ENCODE results near the gene NDUFAF2. TPM values are rescaled to one million over a fixed set of nuclear protein-coding genes. Genes with fewer than 3 reads are reported as not detected.

The NDUFAF2 gene
- total and polyA plus RNA-seq, 2 of the 8 experiments (the other 6 are each of a cell fraction or from before 2014, with no cell fraction given) = 10.7 to 46.5 TPM

- Histone ChIP-seq H2BK5ac (ENCODE audit: low read depth, low read length) (no peak overlapping the region), H3K9me3 (ENCODE audit: insufficient read depth in 2 of 2, low read depth in 1 of 2, low read length in 1 of 2) (no peaks in the 10 kb centered on the region), H3K18ac (ENCODE audit: extremely low read depth, low read length) (no peak overlapping the region), H3K14ac (ENCODE audit: insufficient read length) (no peak overlapping the region), H3K4me1 (replicated peaks in 1 of 4; ENCODE audit: control insufficient read depth in 3 of 4, insufficient read depth in 4 of 4, low read length in 3 of 4) (peaks cover 0 to 2% (median 0%) of the 10 kb centered on the region in 4 experiments; a peak in 1 of 7 replicates), H3K27ac (ENCODE audit: low read depth, low read length) (no peak overlapping the region), H2AFZ (ENCODE audit: low read length) (no peak overlapping the region), H3K27me3 (replicated peaks in 1 of 4; ENCODE audit: control insufficient read depth in 3 of 4, extremely low read depth in 1 of 4, insufficient read depth in 3 of 4, low read length in 3 of 4) (no peaks in the 10 kb centered on the region), H3K56ac (replicated peaks; ENCODE audit: insufficient read length, low read depth, low read length) (no peak overlapping the region), H3K4me2 (ENCODE audit: insufficient read depth in 1 of 2, low read depth in 2 of 2, low read length in 2 of 2) (no peak overlapping the region), H3K9ac (replicated peaks in 1 of 4; ENCODE audit: extremely low read depth in 1 of 4, low read depth in 3 of 4, low read length in 3 of 4) (no peak overlapping the region), H3K4ac (replicated peaks; ENCODE audit: insufficient read length, low read depth, low read length) (no peak overlapping the region), H3K23ac (ENCODE audit: insufficient read length) (no peak overlapping the region), H2BK20ac (ENCODE audit: low read length) (no peak overlapping the region), H4K91ac (replicated peaks; ENCODE audit: insufficient read length, low read length) (no peak overlapping the region), H3K4me3 (ENCODE audit: extremely low read depth in 1 of 4, insufficient read depth in 2 of 4, low read depth in 3 of 4, low read length in 4 of 4) (no peak overlapping the region), H4K20me1 (replicated peaks in 1 of 2; ENCODE audit: control insufficient read depth in 1 of 2, insufficient read depth in 2 of 2, low read length in 2 of 2) (no peaks in the 10 kb centered on the region), H3K79me2 (ENCODE audit: control insufficient read depth in 1 of 2, insufficient read depth in 2 of 2, low read length in 2 of 2) (0 out of 4 replicates have a peak, but pooled peaks cover 0 to 3% of the 10 kb centered on the region in 2 experiments), H2AK5ac (ENCODE audit: low read depth, low read length) (no peak overlapping the region), H3K79me1 (ENCODE audit: low read depth, low read length) (no peaks in the 10 kb centered on the region), H4K5ac (ENCODE audit: insufficient read length, low read depth, low read length) (no peak overlapping the region), H3K23me2 (ENCODE audit: low read depth, low read length) (no peaks in the 10 kb centered on the region), H3K36me3 (ENCODE audit: control insufficient read depth in 2 of 4, insufficient read depth in 4 of 4, low read length in 3 of 4) (no peaks in the 10 kb centered on the region), H2BK12ac (ENCODE audit: low read depth, low read length) (no peak overlapping the region), H2BK120ac (replicated peaks; ENCODE audit: low read depth, low read length) (no peak overlapping the region), H4K8ac (ENCODE audit: extremely low read depth, insufficient read depth, low read length) (no peak overlapping the region), H2BK15ac (ENCODE audit: low read length) (no peak overlapping the region)
- TF ChIP-seq CBX8 (IDR thresholded peaks at IDR 0.05; ENCODE audit: borderline replicate concordance, low read depth, low read length) (no peak), POLR2AphosphoS5 (IDR thresholded peaks at IDR 0.05; ENCODE audit: low read depth, low read length) (no peak), CBX5 (IDR thresholded peaks at IDR 0.05; ENCODE audit: low read depth, low read length) (no peak), BRCA1 (IDR thresholded peaks at IDR 0.05; ENCODE audit: low read depth, low read length) (no peak), SIRT6 (IDR thresholded peaks at IDR 0.05; ENCODE audit: low read length) (no peak)
- DNase-seq (ENCODE audit: low read depth in 1 of 2, low spot score in 2 of 2) (no peak), FAIRE-seq (no peak)
- CTCF ChIA-PET (ENCODE audit: partially characterized antibody) = interaction anchor here (1.2 kb wide), 1 partner anchor 26 kb away, joined by 3 read pairs; no protein-coding TSS in a partner anchor
- WGBS, 2 experiments (ENCODE audit: extremely low coverage in 1 of 2, insufficient coverage in 1 of 2, insufficient read length in 1 of 2, insufficient replicate concordance in 2 of 2, low coverage in 1 of 2, low lambda C conversion rate in 2 of 2, missing lambda C conversion rate in 1 of 2) = 96% methylated on average over 6 of the region's 6 CpGs; no CpG with 5 or more reads in 1 of the 2 experiments
- POLR2A ChIA-PET (ENCODE audit: partially characterized antibody) = no interaction called here
These were observed 84.6 kb downstream of the NDUFAF2 start for GRCh38 chr5:61029456-61030162.
